ENCODE data around the gene RBM28. TPM values are rescaled to one million over a fixed set of nuclear protein-coding genes. Genes with fewer than 3 reads are reported as not detected.

Gene RBM28
- total RNA-seq, 1 experiment from 2014 or later: 100 TPM

DNA sequence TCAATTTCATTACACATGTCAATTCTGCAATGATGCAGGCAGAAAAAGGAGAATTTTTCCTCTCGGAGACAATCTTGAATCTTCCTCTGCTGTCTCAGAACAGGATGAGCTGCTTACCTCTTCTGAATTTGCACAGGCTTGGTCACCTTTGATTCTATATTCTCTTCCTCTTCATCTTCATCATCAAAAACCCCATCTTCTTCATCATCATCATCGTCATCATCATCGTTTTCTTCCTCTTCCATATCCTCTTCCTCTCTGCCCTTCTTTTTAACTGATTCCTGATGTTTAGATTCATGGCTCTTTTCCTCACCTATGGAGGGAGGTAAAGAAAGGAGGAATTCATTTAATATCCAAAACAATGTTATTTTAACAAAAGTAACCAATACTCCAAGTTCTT is 8.0 kb downstream of the RBM28 start:
- no peak for DNase-seq (ENCODE audit: low spot score)
- CTCF ChIA-PET: no interaction called here
- H3K27me3 ChIP-seq (replicated peaks; ENCODE audit: insufficient read depth, low read depth, low read length, poor library complexity): no peaks in the 10 kb centered on the region
- no peaks in the 10 kb centered on the region for H3K4me1 ChIP-seq (ENCODE audit: insufficient read depth, low read length, poor library complexity, severe bottlenecking)
- no peak overlapping the region for H3K27ac ChIP-seq (ENCODE audit: low read depth, low read length, poor library complexity, severe bottlenecking)
- no TSS peak for BruUV-seq (replicated peaks)
- no peak overlapping the region for H3K4me3 ChIP-seq (ENCODE audit: low read depth, low read length, poor library complexity, severe bottlenecking)
- no peak for TF ChIP-seq EZH2 (IDR thresholded peaks at IDR 0.05; ENCODE audit: borderline replicate concordance, low read depth, low read length, poor library complexity, severe bottlenecking)
- TF ChIP-seq, protein P1, sequence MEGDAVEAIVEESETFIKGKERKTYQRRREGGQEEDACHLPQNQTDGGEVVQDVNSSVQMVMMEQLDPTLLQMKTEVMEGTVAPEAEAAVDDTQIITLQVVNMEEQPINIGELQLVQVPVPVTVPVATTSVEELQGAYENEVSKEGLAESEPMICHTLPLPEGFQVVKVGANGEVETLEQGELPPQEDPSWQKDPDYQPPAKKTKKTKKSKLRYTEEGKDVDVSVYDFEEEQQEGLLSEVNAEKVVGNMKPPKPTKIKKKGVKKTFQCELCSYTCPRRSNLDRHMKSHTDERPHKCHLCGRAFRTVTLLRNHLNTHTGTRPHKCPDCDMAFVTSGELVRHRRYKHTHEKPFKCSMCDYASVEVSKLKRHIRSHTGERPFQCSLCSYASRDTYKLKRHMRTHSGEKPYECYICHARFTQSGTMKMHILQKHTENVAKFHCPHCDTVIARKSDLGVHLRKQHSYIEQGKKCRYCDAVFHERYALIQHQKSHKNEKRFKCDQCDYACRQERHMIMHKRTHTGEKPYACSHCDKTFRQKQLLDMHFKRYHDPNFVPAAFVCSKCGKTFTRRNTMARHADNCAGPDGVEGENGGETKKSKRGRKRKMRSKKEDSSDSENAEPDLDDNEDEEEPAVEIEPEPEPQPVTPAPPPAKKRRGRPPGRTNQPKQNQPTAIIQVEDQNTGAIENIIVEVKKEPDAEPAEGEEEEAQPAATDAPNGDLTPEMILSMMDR (conservative IDR thresholded peaks at IDR 0.05; ENCODE audit: low read depth, low read length): no peak
- intact Hi-C loops (cut with micrococcal nuclease; ENCODE audit: unreplicated experiment): no loop called here
- no peaks in the 10 kb centered on the region for H3K9me3 ChIP-seq (ENCODE audit: low read depth, low read length, poor library complexity, severe bottlenecking)
- peaks cover 84% of the 10 kb centered on the region for H3K36me3 ChIP-seq (ENCODE audit: insufficient read depth, low read length, poor library complexity, severe bottlenecking)
- POLR2A ChIA-PET (ENCODE audit: low non-redundant PET): no interaction called here

DNA sequence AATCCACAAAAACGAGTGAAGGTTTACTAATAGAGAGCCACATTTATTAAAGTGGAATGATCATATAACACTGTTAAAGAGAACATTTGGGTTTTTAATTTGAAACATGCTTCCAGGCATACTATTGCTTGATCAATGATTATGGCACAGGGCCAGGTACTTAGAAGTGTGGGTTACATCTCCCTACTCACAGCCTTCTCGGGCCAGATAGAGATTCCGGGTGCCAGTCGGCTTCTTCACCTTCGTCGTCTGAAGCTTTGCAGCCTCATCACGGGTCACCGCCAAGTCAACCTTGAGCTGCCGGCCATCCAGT is 19.4 kb downstream of the RBM28 start:
- Histone ChIP-seq H3K27ac (ENCODE audit: low read depth, low read length, poor library complexity, severe bottlenecking) (no peak overlapping the region), H3K9me3 (ENCODE audit: low read depth, low read length, poor library complexity, severe bottlenecking) (no peaks in the 10 kb centered on the region), H3K4me1 (ENCODE audit: insufficient read depth, low read length, poor library complexity, severe bottlenecking) (no peaks in the 10 kb centered on the region), H3K4me3 (ENCODE audit: low read depth, low read length, poor library complexity, severe bottlenecking) (no peak overlapping the region), H3K27me3 (replicated peaks; ENCODE audit: insufficient read depth, low read depth, low read length, poor library complexity) (no peaks in the 10 kb centered on the region), H3K36me3 (ENCODE audit: insufficient read depth, low read length, poor library complexity, severe bottlenecking) (peaks cover 76% of the 10 kb centered on the region)
- CTCF ChIA-PET: no interaction called here
- intact Hi-C loops (cut with micrococcal nuclease; ENCODE audit: unreplicated experiment): loop anchor here (10.0 kb wide), 1 partner anchor 620 kb away; no protein-coding TSS in a partner anchor
- BruUV-seq (replicated peaks): no TSS peak
- POLR2A ChIA-PET (ENCODE audit: low non-redundant PET): no interaction called here
- no peak for DNase-seq (ENCODE audit: low spot score)
- no peak for TF ChIP-seq EZH2 (IDR thresholded peaks at IDR 0.05; ENCODE audit: borderline replicate concordance, low read depth, low read length, poor library complexity, severe bottlenecking)
- TF ChIP-seq, protein P1 (conservative IDR thresholded peaks at IDR 0.05; ENCODE audit: low read depth, low read length): no peak

DNA sequence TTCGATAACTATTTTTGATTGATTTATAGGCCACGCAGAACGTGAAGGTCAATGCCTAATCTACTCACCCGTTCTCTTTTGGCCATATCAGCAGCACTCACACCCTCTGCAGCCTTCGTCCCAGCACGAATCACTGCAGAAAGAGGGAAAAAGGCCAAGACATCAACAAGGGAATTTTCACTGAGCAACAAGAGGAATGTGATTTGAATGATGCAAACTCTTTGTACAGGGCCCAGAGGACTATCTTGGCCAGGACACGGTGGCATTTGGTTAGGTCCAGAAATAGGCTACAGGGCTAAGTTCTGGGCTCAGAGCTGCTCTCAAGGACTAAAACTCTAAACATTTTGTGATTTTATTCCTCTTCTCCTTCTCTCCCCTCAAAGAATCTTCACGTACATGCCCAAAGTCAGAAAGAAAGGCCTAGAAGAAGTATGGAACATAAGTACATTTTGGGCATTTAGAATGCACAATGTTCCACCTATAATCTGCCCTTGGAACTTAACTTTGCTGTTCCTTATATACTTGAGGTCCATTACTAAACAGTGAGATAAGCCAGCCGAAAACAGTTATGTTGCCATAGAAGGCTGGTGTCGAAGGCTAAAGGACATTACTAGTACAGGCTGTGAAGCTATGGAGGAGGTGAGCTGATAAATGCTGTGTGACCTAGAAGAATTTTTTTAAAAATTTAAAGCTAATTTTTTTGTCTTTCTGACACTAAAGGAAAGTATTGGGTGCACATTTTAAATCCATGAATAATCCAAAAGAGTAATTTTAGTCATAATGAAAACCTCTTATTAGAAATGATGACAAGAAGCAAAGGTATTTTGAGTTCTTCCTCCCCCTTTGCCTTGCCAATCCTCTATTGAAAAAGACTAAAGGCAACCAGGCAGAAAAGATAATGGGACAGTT is 20.0 kb downstream of the RBM28 start:
- H3K9me3 ChIP-seq (ENCODE audit: low read depth, low read length, poor library complexity, severe bottlenecking): no peaks in the 10 kb centered on the region
- no TSS peak for BruUV-seq (replicated peaks)
- H3K27ac ChIP-seq (ENCODE audit: low read depth, low read length, poor library complexity, severe bottlenecking): no peak overlapping the region
- CTCF ChIA-PET: no interaction called here
- no peaks in the 10 kb centered on the region for H3K4me1 ChIP-seq (ENCODE audit: insufficient read depth, low read length, poor library complexity, severe bottlenecking)
- H3K36me3 ChIP-seq (ENCODE audit: insufficient read depth, low read length, poor library complexity, severe bottlenecking): peaks cover 79% of the 10 kb centered on the region
- no peak for DNase-seq (ENCODE audit: low spot score)
- POLR2A ChIA-PET (ENCODE audit: low non-redundant PET): no interaction called here
- no peaks in the 10 kb centered on the region for H3K27me3 ChIP-seq (replicated peaks; ENCODE audit: insufficient read depth, low read depth, low read length, poor library complexity)
- intact Hi-C loops (cut with micrococcal nuclease; ENCODE audit: unreplicated experiment): loop anchor here (10.0 kb wide), 1 partner anchor 619 kb away; no protein-coding TSS in a partner anchor
- TF ChIP-seq, protein P1 (conservative IDR thresholded peaks at IDR 0.05; ENCODE audit: low read depth, low read length): no peak
- TF ChIP-seq EZH2 (IDR thresholded peaks at IDR 0.05; ENCODE audit: borderline replicate concordance, low read depth, low read length, poor library complexity, severe bottlenecking): no peak
- H3K4me3 ChIP-seq (ENCODE audit: low read depth, low read length, poor library complexity, severe bottlenecking): no peak overlapping the region

Data from A673 (cell line).